Retina (tissue), 1 donor: ENCODE data around the gene SPNS2.
"Not testable (repeated sequence)": the region's sequence is repeated elsewhere in the genome, so short reads cannot be mapped to it uniquely, and the experiment has no call there.

Experiments
- DNase-seq: peaks from one replicate; pipeline ENCODE4 v3.0.0-alpha.2; 2016

SPNS2 gene

GRCh38 chr17:4573669-4574068, 75.0 kb downstream of the SPNS2 start:
- DNase-seq, result no peak

GRCh38 chr17:4574448-4575045, 75.9 kb downstream of the SPNS2 start:
- no peak for DNase-seq

- DNase-seq, result no peak
These were observed 77.5 kb downstream of the SPNS2 start for GRCh38 chr17:4576161-4576558.

GRCh38 chr17:4576729-4577322, 78.1 kb downstream of the SPNS2 start:
- DNase-seq, result peak; percentile 83

GRCh38 chr17:4577386-4577993, 78.8 kb downstream of the SPNS2 start:
- DNase-seq, result no peak

GRCh38 chr17:4578349-4578748, 79.7 kb downstream of the SPNS2 start:
- DNase-seq, result not testable (repeated sequence)

- DNase-seq, result no peak
These were observed 81.0 kb downstream of the SPNS2 start for GRCh38 chr17:4579678-4580077.

GRCh38 chr17:4580291-4580690, 81.6 kb downstream of the SPNS2 start:
- DNase-seq, result no peak

GRCh38 chr17:4582101-4582501, 83.4 kb downstream of the SPNS2 start:
- no peak for DNase-seq

GRCh38 chr17:4582691-4583090, 84.0 kb downstream of the SPNS2 start:
- DNase-seq, result no peak

- no peak for DNase-seq
These were observed 84.5 kb downstream of the SPNS2 start for GRCh38 chr17:4583206-4583605.

- DNase-seq, result peak; percentile 83
These were observed 85.1 kb downstream of the SPNS2 start for GRCh38 chr17:4583782-4584100.

GRCh38 chr17:4584101-4584916, 85.6 kb downstream of the SPNS2 start, which contains the start of gene SMTNL2:
Gene SMTNL2 (plus strand): TSS chr17:4584529. CDS start chr17:4584606, 77 bp downstream.
- DNase-seq, result peak; percentile 82

- no peak for DNase-seq
These were observed 86.4 kb downstream of the SPNS2 start for GRCh38 chr17:4584917-4585637.

- no peak for DNase-seq
These were observed 86.9 kb downstream of the SPNS2 start for GRCh38 chr17:4585638-4585994.

GRCh38 chr17:4586043-4586442, 87.4 kb downstream of the SPNS2 start:
- DNase-seq, result no peak

GRCh38 chr17:4587195-4587594, 88.5 kb downstream of the SPNS2 start:
- DNase-seq, result no peak

- no peak for DNase-seq
These were observed 89.1 kb downstream of the SPNS2 start for GRCh38 chr17:4587803-4588202.

GRCh38 chr17:4588391-4588790, 89.7 kb downstream of the SPNS2 start:
- DNase-seq, result no peak
